Neural crest cell (in vitro differentiated cells): Measurements from ENCODE around the gene RBM19. TPM values are rescaled to one million over a fixed set of nuclear protein-coding genes. Genes with fewer than 3 reads are reported as not detected.

ENCODE experiments used
- DNase-seq: peaks from one replicate; pipeline ENCODE4 v3.0.0; 2021; ENCODE audit warnings: low read depth, mixed read lengths, low spot score
- H3K27ac Mint-ChIP-seq: one replicate; pipeline ENCODE4 v1.8.0; 2021; ENCODE audit warnings: mild to moderate bottlenecking, mixed read lengths; ENCODE audit not compliant: unreplicated experiment
- H3K27me3 Mint-ChIP-seq: 2 replicates; pipeline ENCODE4 v1.8.0; 2021; ENCODE audit warnings: low read depth, mild to moderate bottlenecking, mixed read lengths
- H3K36me3 Mint-ChIP-seq: 2 replicates; pipeline ENCODE4 v1.8.0; 2021; ENCODE audit warnings: low read depth, mild to moderate bottlenecking, mixed read lengths
- H3K4me1 Mint-ChIP-seq: 2 replicates; pipeline ENCODE4 v1.8.0; 2021; ENCODE audit warnings: mixed read lengths
- H3K4me3 Mint-ChIP-seq: one replicate; pipeline ENCODE4 v1.8.0; 2021; ENCODE audit warnings: mild to moderate bottlenecking, mixed read lengths
- H3K9me3 Mint-ChIP-seq: 2 replicates; pipeline ENCODE4 v1.8.0; 2021; ENCODE audit warnings: mixed read lengths
- total RNA-seq: library from RNA; stranded (reverse); gene quantifications from 2 replicates; pipeline ENCODE4 v1.2.1, GENCODE V29; 2021
- TF ChIP-seq, protein P1 (sequence below): fragments of 200-600 bp; sonication (generic); conservative IDR thresholded peaks from 2 replicates; pipeline ENCODE4 v1.5.0; 2021; ENCODE audit warnings: antibody characterized with exemption, mild to moderate bottlenecking

RBM19 gene
- total RNA-seq, 1 donor from 2014 or later, result 42.6 TPM

DNA sequence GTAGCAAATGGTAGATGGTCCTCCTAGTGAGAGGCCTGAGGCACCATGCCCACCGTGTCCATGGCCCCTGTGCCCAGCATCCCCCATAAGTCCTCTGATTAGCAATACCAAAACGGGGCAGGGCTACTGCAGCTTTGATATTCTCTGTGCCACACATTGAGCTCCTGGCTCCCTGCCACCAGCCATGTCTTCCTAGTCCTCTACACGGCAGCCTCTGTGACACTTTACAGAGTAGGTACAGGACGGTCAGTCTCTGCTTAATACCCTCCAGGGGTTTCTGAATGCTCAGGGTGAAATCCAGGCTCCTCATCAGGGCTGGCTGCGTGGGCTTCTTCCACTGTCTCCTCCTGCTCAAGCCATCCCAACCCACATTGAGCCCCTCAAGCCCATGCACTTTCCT lies 8.0 kb downstream of the RBM19 start:
- Mint-ChIP-seq H3K9me3 (no peaks in the 10 kb centered on the region), H3K4me3 (no peak overlapping the region), H3K27me3 (no peaks in the 10 kb centered on the region), H3K27ac (no peak overlapping the region), H3K4me1 (no peaks in the 10 kb centered on the region), H3K36me3 (peaks cover 6% of the 10 kb centered on the region)
- TF ChIP-seq, protein P1, sequence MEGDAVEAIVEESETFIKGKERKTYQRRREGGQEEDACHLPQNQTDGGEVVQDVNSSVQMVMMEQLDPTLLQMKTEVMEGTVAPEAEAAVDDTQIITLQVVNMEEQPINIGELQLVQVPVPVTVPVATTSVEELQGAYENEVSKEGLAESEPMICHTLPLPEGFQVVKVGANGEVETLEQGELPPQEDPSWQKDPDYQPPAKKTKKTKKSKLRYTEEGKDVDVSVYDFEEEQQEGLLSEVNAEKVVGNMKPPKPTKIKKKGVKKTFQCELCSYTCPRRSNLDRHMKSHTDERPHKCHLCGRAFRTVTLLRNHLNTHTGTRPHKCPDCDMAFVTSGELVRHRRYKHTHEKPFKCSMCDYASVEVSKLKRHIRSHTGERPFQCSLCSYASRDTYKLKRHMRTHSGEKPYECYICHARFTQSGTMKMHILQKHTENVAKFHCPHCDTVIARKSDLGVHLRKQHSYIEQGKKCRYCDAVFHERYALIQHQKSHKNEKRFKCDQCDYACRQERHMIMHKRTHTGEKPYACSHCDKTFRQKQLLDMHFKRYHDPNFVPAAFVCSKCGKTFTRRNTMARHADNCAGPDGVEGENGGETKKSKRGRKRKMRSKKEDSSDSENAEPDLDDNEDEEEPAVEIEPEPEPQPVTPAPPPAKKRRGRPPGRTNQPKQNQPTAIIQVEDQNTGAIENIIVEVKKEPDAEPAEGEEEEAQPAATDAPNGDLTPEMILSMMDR, result no peak
- no peak for DNase-seq

DNA sequence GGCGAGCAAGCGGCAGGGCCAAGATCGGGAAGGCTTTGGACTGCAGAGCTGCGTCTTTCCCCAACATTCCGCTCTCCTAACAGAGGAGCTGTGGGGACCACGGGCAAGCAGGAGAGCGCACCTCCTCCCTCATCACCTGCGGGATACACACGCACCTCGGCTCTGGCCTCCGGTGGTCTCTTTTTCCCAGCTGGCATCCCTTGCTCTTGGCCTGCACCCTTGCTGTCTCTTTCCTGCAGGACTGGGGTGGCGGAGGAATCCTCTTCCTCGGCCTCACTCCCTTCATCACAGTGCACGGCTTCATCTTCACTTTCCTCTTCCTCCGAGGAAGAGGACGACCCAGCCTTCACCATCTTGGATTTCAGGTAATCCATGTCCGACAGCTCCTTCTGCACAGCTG lies 8.5 kb downstream of the RBM19 start:
- no peak for DNase-seq
- H3K36me3 Mint-ChIP-seq, result peaks cover 6% of the 10 kb centered on the region
- no peak overlapping the region for H3K27ac Mint-ChIP-seq
- TF ChIP-seq, protein P1, result no peak
- no peaks in the 10 kb centered on the region for H3K9me3 Mint-ChIP-seq
- no peak overlapping the region for H3K4me3 Mint-ChIP-seq
- H3K27me3 Mint-ChIP-seq, result no peaks in the 10 kb centered on the region
- no peaks in the 10 kb centered on the region for H3K4me1 Mint-ChIP-seq

DNA sequence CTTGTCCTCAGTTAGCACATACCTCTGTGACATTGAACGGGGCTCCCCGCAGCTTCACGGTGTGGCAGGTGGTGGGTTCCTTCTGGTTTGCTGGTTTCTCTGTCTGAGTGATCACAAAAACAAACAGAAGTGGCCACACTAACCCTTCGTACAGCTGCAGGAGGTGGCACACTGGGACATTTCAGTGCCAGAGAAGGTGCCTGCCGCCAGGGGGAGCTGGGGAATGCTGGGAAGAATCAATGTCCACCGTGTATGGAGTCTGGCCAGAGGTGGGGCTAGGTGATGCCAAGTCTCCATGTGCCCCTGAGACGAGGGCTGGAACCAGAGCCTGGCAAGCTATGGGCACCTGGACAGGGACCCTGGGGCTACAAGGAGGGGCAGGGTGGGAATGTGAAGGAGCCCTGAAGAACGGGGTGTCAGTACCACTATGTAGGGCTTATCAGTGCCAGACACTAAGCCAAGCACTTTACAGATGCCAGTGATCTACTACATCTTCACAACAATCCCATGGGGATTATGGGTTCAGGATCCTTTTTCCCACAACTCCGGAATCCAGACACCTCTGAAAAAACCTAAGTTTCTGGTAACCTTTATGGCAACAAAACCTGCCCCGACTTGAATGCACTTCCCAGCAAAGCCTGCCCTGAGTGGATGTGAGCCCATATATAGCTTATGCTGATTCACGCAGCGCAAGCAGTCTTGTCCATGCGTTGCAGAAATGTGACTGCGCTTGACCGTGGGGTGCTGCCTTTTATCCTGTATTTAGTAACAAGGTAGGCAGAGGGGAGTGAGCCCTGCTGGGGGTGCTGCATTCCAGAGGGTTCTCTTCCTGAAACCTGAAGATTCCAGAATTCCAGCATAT lies 10.8 kb downstream of the RBM19 start:
- TF ChIP-seq, protein P1, result peak; percentile 58
- peak; percentile 28 for DNase-seq
- no peaks in the 10 kb centered on the region for H3K4me1 Mint-ChIP-seq
- H3K36me3 Mint-ChIP-seq, result peaks cover 4% of the 10 kb centered on the region
- H3K9me3 Mint-ChIP-seq, result no peaks in the 10 kb centered on the region
- H3K4me3 Mint-ChIP-seq, result no peak overlapping the region
- H3K27ac Mint-ChIP-seq, result no peak overlapping the region
- H3K27me3 Mint-ChIP-seq, result no peaks in the 10 kb centered on the region

DNA sequence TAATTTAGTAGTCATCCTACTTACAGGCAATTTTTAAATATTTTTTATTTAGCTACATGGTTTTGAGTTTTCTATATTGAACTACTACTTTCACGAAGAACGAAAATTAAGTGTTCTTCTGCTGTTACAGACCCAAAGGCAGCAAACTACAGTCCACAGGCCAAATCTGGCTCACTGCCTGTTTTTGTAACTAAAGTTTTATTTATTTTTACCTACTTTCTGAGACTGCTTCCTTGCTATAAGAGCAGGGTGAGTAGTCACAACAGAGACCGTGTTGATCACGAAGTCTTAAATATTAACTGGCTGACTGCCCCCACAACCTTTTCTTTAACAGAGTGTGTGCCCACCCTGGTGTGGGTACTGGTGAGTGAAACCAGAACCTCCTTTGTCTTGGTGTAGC lies 11.6 kb downstream of the RBM19 start:
- Mint-ChIP-seq H3K4me1 (no peaks in the 10 kb centered on the region), H3K4me3 (no peak overlapping the region), H3K9me3 (no peaks in the 10 kb centered on the region), H3K36me3 (peaks cover 7% of the 10 kb centered on the region), H3K27me3 (no peaks in the 10 kb centered on the region), H3K27ac (no peak overlapping the region)
- TF ChIP-seq, protein P1, result no peak
- DNase-seq, result no peak

DNA sequence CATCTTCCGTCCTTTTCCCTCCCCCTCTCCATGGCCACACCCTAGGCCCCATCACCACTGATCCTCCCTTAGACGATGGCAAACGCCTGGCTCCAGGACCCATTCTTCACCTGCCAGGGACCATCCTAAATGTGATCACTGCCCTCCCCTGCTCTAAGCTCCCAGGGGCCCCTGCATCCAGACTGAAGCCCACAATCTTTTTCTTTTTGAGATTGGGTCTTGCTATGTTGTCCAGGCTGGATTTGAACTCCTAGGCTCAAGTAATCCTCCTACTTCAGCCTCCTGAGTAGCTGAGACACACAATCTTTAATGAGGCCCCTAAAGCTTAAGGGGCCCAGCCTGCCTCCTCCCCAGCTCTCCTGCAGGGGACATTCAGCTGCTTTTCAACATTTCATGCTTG lies 15.3 kb downstream of the RBM19 start:
- peaks cover 8% of the 10 kb centered on the region for H3K36me3 Mint-ChIP-seq
- TF ChIP-seq, protein P1, result no peak
- H3K4me3 Mint-ChIP-seq, result no peak overlapping the region
- no peaks in the 10 kb centered on the region for H3K27me3 Mint-ChIP-seq
- H3K27ac Mint-ChIP-seq, result peak overlapping the region; percentile 19
- DNase-seq, result no peak
- no peaks in the 10 kb centered on the region for H3K9me3 Mint-ChIP-seq
- no peaks in the 10 kb centered on the region for H3K4me1 Mint-ChIP-seq
